GM12878 (cell line): ENCODE measurements around the gene CDC25C. TPM values are rescaled to one million over a fixed set of nuclear protein-coding genes. Genes with fewer than 3 reads are reported as not detected.
A peak's percentile ranks its signal among the peaks of the same experiment; 100 is the strongest.

Experiments
- ATAC-seq: fragments of 200-7000 bp; cut with Tn5 transposase; 3 replicates; pipeline ENCODE4 v1.9.1; 2020; ENCODE audit warnings: mild to moderate bottlenecking, moderate library complexity
- BruUV-seq: library from RNA; stranded (reverse); fragments of 400-500 nt; replicated peaks from 2 replicates; lab custom pipeline; 2021; lab: Mats Ljungman, UMichigan
- CTCF ChIA-PET: fragments of 300-600 bp; sonication (Branson Sonifier 250); formaldehyde crosslinking; extraction: SDS; loops from one replicate; lab custom pipeline; 2021; ENCODE audit warnings: inconsistent platforms; lab: Yijun Ruan, JAX
- POLR2A ChIA-PET: fragments of 350-600 bp; formaldehyde crosslinking; extraction: SDS; loops from one replicate; lab custom pipeline; 2021; ENCODE audit warnings: inconsistent platforms; lab: Charles Lee
- RAD21 ChIA-PET: fragments of 300-600 bp; sonication (Branson Sonifier 250); formaldehyde crosslinking; loops from one replicate; lab custom pipeline; 2023; ENCODE audit warnings: antibody characterized with exemption; ENCODE audit not compliant: unreplicated experiment; lab: Charles Lee
- SMC1A ChIA-PET: fragments of 300-600 bp; sonication (Branson Sonifier 250); formaldehyde crosslinking; loops from one replicate; lab custom pipeline; 2023; ENCODE audit not compliant: unreplicated experiment, uncharacterized antibody; lab: Charles Lee
- DNase-seq: peaks from one replicate; pipeline ENCODE4 v3.0.0-alpha.2; 2011; ENCODE audit warnings: low read depth, low spot score
- FAIRE-seq: peaks from 3 replicates; lab custom pipeline; 2011; peaks lifted over from hg19 to GRCh38; lab: Jason Lieb, UNC
- H2AFZ ChIP-seq: 2 replicates; pipeline ENCODE4 v1.6.0; 2011; ENCODE audit warnings: low read depth, low read length, control low read depth; ENCODE audit not compliant: control insufficient read depth
- H3K27ac ChIP-seq: 2 replicates; pipeline ENCODE4 v1.5.1; 2011; ENCODE audit warnings: control low read depth; ENCODE audit not compliant: control insufficient read depth, insufficient read depth
- H3K27me3 ChIP-seq, 2 experiments: replicated peaks in 1 of 2; 2 replicates each; pipeline versions ENCODE4 v1.6.0 to v1.6.1; 2011; ENCODE audit warnings: low read length in 1 of 2; ENCODE audit not compliant: control insufficient read depth in 2 of 2, insufficient read depth in 2 of 2
- H3K36me3 ChIP-seq, 2 experiments: 2 replicates each; pipeline ENCODE4 v1.5.1; 2011; ENCODE audit warnings: low read length in 1 of 2; ENCODE audit not compliant: control insufficient read depth in 2 of 2, insufficient read depth in 2 of 2
- H3K4me1 ChIP-seq: 2 replicates; pipeline ENCODE4 v1.6.1; 2011; ENCODE audit warnings: mild to moderate bottlenecking, low read length, moderate library complexity, mixed read lengths; ENCODE audit not compliant: control insufficient read depth, insufficient read depth
- H3K4me2 ChIP-seq: 2 replicates; pipeline ENCODE4 v1.6.0; 2011; ENCODE audit warnings: control low read depth; ENCODE audit not compliant: control insufficient read depth, insufficient read depth
- H3K4me3 ChIP-seq: fragments of 200-600 bp; sonication (generic); 2 replicates; pipeline ENCODE4 v1.5.1; 2016
- H3K79me2 ChIP-seq: 2 replicates; pipeline ENCODE4 v1.6.0; 2011; ENCODE audit warnings: low read length; ENCODE audit not compliant: control insufficient read depth, insufficient read depth
- H3K9ac ChIP-seq: 2 replicates; pipeline ENCODE4 v1.8.0; 2011; ENCODE audit warnings: low read length, control low read depth, mixed read lengths; ENCODE audit not compliant: control insufficient read depth, insufficient read depth
- H3K9me3 ChIP-seq: replicated peaks from 3 replicates; pipeline ENCODE4 v1.5.1; 2011; ENCODE audit warnings: mild to moderate bottlenecking, low read length; ENCODE audit not compliant: control insufficient read depth, insufficient read depth
- H4K20me1 ChIP-seq: 2 replicates; pipeline ENCODE4 v1.6.0; 2011; ENCODE audit not compliant: control insufficient read depth, insufficient read depth
- BACH1 ChIP-seq: fragments of 450-650 bp; IDR thresholded peaks from 2 replicates; pipeline ENCODE4 v1.6.1; 2017; ENCODE audit warnings: mild to moderate bottlenecking, borderline replicate concordance
- GABPA ChIP-seq: IDR thresholded peaks from 2 replicates; pipeline ENCODE4 v1.6.1; 2014; ENCODE audit warnings: antibody characterized with exemption, low read depth, mild to moderate bottlenecking, inconsistent platforms
- HDAC2 ChIP-seq: fragments of 200-600 bp; sonication (generic); IDR thresholded peaks from 2 replicates; pipeline ENCODE4 v1.6.1; 2017
- IKZF2 ChIP-seq, 2 experiments: fragments of 450-650 bp; IDR thresholded peaks; 2 replicates each; pipeline ENCODE4 v1.6.1; 2017; ENCODE audit warnings: mild to moderate bottlenecking in 2 of 2, moderate library complexity in 2 of 2
- RFX5 ChIP-seq: IDR thresholded peaks from 2 replicates; pipeline ENCODE4 v1.6.1; 2011; ENCODE audit warnings: low read depth, low read length, improper control_type of control experiment
- TCF12 ChIP-seq: IDR thresholded peaks from 2 replicates; pipeline ENCODE4 v1.6.1; 2011; ENCODE audit warnings: low read depth, mild to moderate bottlenecking, low read length
- WGBS: methylation state at CpG from one replicate; pipeline ENCODE4 v1.1.6; 2016; ENCODE audit warnings: low lambda C conversion rate; ENCODE audit not compliant: insufficient replicate concordance, insufficient coverage; ENCODE audit errors: missing lambda C conversion rate; 5-methylcytosine and 5-hydroxymethylcytosine counted together
- in situ Hi-C: fragments of 300-500 bp; cut with MboI; formaldehyde crosslinking; loops from 9 replicates; pipeline ENCODE4 v1.14.3; 2018; ENCODE audit warnings: mixed read lengths
- intact Hi-C: fragments of 100-400 bp; cut with micrococcal nuclease; formaldehyde crosslinking; loops from one replicate; pipeline ENCODE4 v1.14.2; 2022; ENCODE audit not compliant: unreplicated experiment
- polyA plus RNA-seq, 11 experiments: library from polyadenylated mRNA; depleted of rRNA in 4 of 11; unstranded in 6 of 11; stranded (reverse) in 5 of 11; fragments of >200 nt; fragmentation: Nextera tagmentation in 4 of 11; fragmentation: Illumina TruSeq in 1 of 11; extraction: Ambion mirVana in 4 of 11; extraction: Trizol in 1 of 11; gene quantifications; 1 replicate in 1 of 11; 2 replicates in 10 of 11; pipeline versions ENCODE4 v1.2.1 to v1.2.3, GENCODE V29; 2011 to 2016; ENCODE audit warnings: inconsistent platforms in 2 of 11, missing spikeins in 2 of 11, low read depth in 1 of 11
- total RNA-seq, 4 experiments: library from RNA; depleted of rRNA in 3 of 4; stranded (reverse); fragments of >200 nt in 3 of 4; fragmentation: Illumina TruSeq in 1 of 4; extraction: Trizol in 1 of 4; gene quantifications; 2 replicates each; pipeline versions ENCODE4 v1.2.1 to v1.2.3, GENCODE V29; 2013 to 2021
- TF ChIP-seq, protein P1 (sequence below), 3 experiments: IDR thresholded peaks in 2 of 3; conservative IDR thresholded peaks in 1 of 3; 2 replicates each; pipeline ENCODE4 v1.5.1; 2011; ENCODE audit warnings: low read depth in 3 of 3, low read length in 3 of 3, mild to moderate bottlenecking in 3 of 3, control low read depth in 2 of 3, moderate library complexity in 2 of 3, inconsistent platforms in 1 of 3, mixed read lengths in 1 of 3; ENCODE audit not compliant: control insufficient read depth in 2 of 3, insufficient read depth in 1 of 3; ENCODE audit errors: extremely low read depth in 1 of 3
- TF ChIP-seq, protein P2 (sequence below): IDR thresholded peaks from 2 replicates; pipeline ENCODE4 v1.6.1; 2011; ENCODE audit warnings: low read depth, mild to moderate bottlenecking, low read length, moderate library complexity, borderline replicate concordance; ENCODE audit errors: extremely low read depth

CDC25C gene
- total and polyA plus RNA-seq, 10 of the 15 experiments (the other 5 are each of a cell fraction or from before 2014, with no cell fraction given), result 9.2 to 30.7 (median 14.9) TPM

DNA sequence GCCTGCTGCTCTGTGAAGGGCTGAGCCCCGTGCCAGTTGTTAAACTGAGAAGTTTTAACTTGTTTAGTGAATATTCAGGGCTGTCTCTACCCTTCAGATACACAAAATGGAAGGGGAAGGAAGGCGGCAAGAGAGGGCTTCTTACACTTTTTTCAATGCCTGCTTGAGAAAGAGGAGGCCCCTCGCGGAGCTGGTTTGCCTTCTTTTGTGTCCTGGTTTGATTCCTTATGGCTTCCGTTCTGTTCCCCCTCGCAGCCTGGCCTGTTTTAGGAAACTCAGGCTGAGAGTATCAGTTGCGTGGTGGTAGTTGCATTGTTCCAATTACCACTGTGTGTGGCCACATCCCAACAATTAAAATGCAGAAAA lies 7.5 kb upstream of the CDC25C start:
- Histone ChIP-seq H3K9ac (peak overlapping the region; percentile 82), H3K27me3 (no peaks in the 10 kb centered on the region), H3K79me2 (peaks cover 35% of the 10 kb centered on the region), H3K9me3 (no peaks in the 10 kb centered on the region), H3K4me3 (peak overlapping the region; percentile 90), H2AFZ (no peak overlapping the region), H3K4me2 (peak overlapping the region; percentile 69), H3K36me3 (peaks cover 0 to 3% of the 10 kb centered on the region in 2 experiments; a peak in 2 of 4 replicates), H3K27ac (peak overlapping the region; percentile 96), H3K4me1 (no peaks in the 10 kb centered on the region), H4K20me1 (0 out of 2 replicates have a peak, but pooled peaks cover 3% of the 10 kb centered on the region)
- 2% methylated on average over 7 of the region's 7 CpGs for WGBS
- TF ChIP-seq TCF12 (no peak), BACH1 (no peak), RFX5 (no peak), HDAC2 (no peak), GABPA (no peak), IKZF2 (IDR thresholded peaks at IDR 0.05) (no peak)
- TF ChIP-seq, protein P1, sequence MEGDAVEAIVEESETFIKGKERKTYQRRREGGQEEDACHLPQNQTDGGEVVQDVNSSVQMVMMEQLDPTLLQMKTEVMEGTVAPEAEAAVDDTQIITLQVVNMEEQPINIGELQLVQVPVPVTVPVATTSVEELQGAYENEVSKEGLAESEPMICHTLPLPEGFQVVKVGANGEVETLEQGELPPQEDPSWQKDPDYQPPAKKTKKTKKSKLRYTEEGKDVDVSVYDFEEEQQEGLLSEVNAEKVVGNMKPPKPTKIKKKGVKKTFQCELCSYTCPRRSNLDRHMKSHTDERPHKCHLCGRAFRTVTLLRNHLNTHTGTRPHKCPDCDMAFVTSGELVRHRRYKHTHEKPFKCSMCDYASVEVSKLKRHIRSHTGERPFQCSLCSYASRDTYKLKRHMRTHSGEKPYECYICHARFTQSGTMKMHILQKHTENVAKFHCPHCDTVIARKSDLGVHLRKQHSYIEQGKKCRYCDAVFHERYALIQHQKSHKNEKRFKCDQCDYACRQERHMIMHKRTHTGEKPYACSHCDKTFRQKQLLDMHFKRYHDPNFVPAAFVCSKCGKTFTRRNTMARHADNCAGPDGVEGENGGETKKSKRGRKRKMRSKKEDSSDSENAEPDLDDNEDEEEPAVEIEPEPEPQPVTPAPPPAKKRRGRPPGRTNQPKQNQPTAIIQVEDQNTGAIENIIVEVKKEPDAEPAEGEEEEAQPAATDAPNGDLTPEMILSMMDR (IDR thresholded peaks at IDR 0.05 in 2 of 3, conservative IDR thresholded peaks at IDR 0.05 in 1 of 3; ENCODE audit: control insufficient read depth in 2 of 3, extremely low read depth in 1 of 3, insufficient read depth in 1 of 3, low read depth in 3 of 3, low read length in 3 of 3), result no peak
- TF ChIP-seq, protein P2, sequence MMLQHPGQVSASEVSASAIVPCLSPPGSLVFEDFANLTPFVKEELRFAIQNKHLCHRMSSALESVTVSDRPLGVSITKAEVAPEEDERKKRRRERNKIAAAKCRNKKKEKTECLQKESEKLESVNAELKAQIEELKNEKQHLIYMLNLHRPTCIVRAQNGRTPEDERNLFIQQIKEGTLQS, result no peak
- ATAC-seq (peak; percentile 5), FAIRE-seq (no peak), DNase-seq (no peak)
- ChIA-PET RAD21 (interaction anchor here (0.6 to 1.7 kb wide), 5 partner anchors 11 to 126 kb away, joined by 3 to 17 read pairs (median 4); partner anchors contain the start of genes CDC23 and KDM3B), SMC1A (interaction anchor here (0.6 to 6.1 kb wide), 6 partner anchors 10 to 161 kb away, joined by 3 to 102 read pairs (median 4); partner anchors contain the start of gene KDM3B), CTCF (interaction anchor here (0.6 to 9.1 kb wide), 8 partner anchors 9 to 274 kb away, joined by 3 to 266 read pairs (median 3); partner anchors contain the start of gene KDM3B), POLR2A (interaction anchor here (0.5 to 10.1 kb wide), 4 partner anchors 8 to 40 kb away, joined by 3 to 143 read pairs (median 6); partner anchors contain the start of genes CDC25C and KDM3B)
- in situ Hi-C loops, result no loop called here
- intact Hi-C loops, result loop anchor here (5.0 kb wide), 2 partner anchors 162 to 203 kb away; partner anchors contain the start of genes BRD8, ETF1 and KIF20A
- TSS peak; percentile 64 for BruUV-seq
